A549 (cell line): ENCODE results near the gene ZC3H4. TPM values are rescaled to one million over a fixed set of nuclear protein-coding genes. Genes with fewer than 3 reads are reported as not detected.
"Not testable (repeated sequence)": the region's sequence is repeated elsewhere in the genome, so short reads cannot be mapped to it uniquely, and the experiment has no call there.

ENCODE experiments used
- ATAC-seq, 2 experiments: fragments of 200-7000 bp in 1 of 2; fragments of >200 bp in 1 of 2; cut with Nextera tagmentation in 1 of 2; cut with Tn5 transposase in 1 of 2; 3 replicates each; pipeline versions ENCODE4 v1.8.0 to v1.9.1; 2018 to 2020; ENCODE audit warnings: mild to moderate bottlenecking in 1 of 2, moderate library complexity in 1 of 2
- CTCF ChIA-PET: fragments of 300-600 bp; sonication (Branson Sonifier 250); formaldehyde crosslinking; extraction: SDS; loops from one replicate; lab custom pipeline; 2021; ENCODE audit warnings: antibody characterized with exemption, inconsistent platforms; lab: Yijun Ruan, JAX
- POLR2A ChIA-PET: fragments of 350-600 bp; formaldehyde crosslinking; extraction: SDS; loops from one replicate; lab custom pipeline; 2021; ENCODE audit warnings: antibody characterized with exemption, inconsistent platforms; lab: Yijun Ruan, JAX
- DNase-seq, 2 experiments: peaks; one replicate each; pipeline versions ENCODE4 v3.0.0 to v3.0.0-alpha.2; 2011 to 2016; ENCODE audit warnings: low read depth in 1 of 2, low spot score in 1 of 2
- FAIRE-seq: peaks from 2 replicates; lab custom pipeline; 2011; peaks lifted over from hg19 to GRCh38; lab: Jason Lieb, UNC
- H3K27ac ChIP-seq, 2 experiments: fragments of >200 bp; sonication (Bioruptor Twin); formaldehyde crosslinking; 3 replicates each; pipeline ENCODE4 v1.5.1; 2016 to 2017
- H3K4me1 ChIP-seq: fragments of >200 bp; sonication (Bioruptor Twin); formaldehyde crosslinking; 3 replicates; pipeline ENCODE4 v1.6.1; 2016
- H3K4me2 ChIP-seq: fragments of >200 bp; sonication (Bioruptor Twin); formaldehyde crosslinking; 3 replicates; pipeline ENCODE4 v1.6.1; 2016
- H3K4me3 ChIP-seq: fragments of >200 bp; sonication (Bioruptor Twin); formaldehyde crosslinking; 3 replicates; pipeline ENCODE4 v1.5.1; 2016
- H3K9me3 ChIP-seq: fragments of >200 bp; sonication (Bioruptor Twin); formaldehyde crosslinking; 3 replicates; pipeline ENCODE4 v1.6.1; 2016
- BHLHE40 ChIP-seq: IDR thresholded peaks from 2 replicates; pipeline ENCODE4 v1.6.1; 2012; ENCODE audit warnings: low read depth, low read length, inconsistent platforms
- CBX2 ChIP-seq: fragments of 200-600 bp; sonication (generic); IDR thresholded peaks from 2 replicates; pipeline ENCODE4 v1.6.1; 2016; ENCODE audit warnings: low read depth, mild to moderate bottlenecking, borderline replicate concordance
- CEBPB ChIP-seq, 2 experiments: fragments of >200 bp in 1 of 2; sonication (Bioruptor Twin) in 1 of 2; formaldehyde crosslinking in 1 of 2; IDR thresholded peaks; 2 replicates each; pipeline ENCODE4 v1.6.1; 2012 to 2016
- CHD4 ChIP-seq: fragments of 200-600 bp; sonication (generic); IDR thresholded peaks from 2 replicates; pipeline ENCODE4 v1.6.1; 2016; ENCODE audit warnings: antibody characterized with exemption, mild to moderate bottlenecking, borderline replicate concordance
- EHMT2 ChIP-seq: fragments of 200-600 bp; sonication (generic); IDR thresholded peaks from 2 replicates; pipeline ENCODE4 v1.6.1; 2016; ENCODE audit warnings: antibody characterized with exemption, low read depth, mild to moderate bottlenecking, moderate library complexity
- ESRRA ChIP-seq: fragments of 150-350 bp; IDR thresholded peaks from 2 replicates; pipeline ENCODE4 v1.6.1; 2014; ENCODE audit warnings: mild to moderate bottlenecking, low read length, borderline replicate concordance
- GATA3 ChIP-seq: IDR thresholded peaks from 2 replicates; pipeline ENCODE4 v1.6.1; 2012; ENCODE audit warnings: borderline replicate concordance
- HDAC2 ChIP-seq: fragments of 200-600 bp; sonication (generic); IDR thresholded peaks from 2 replicates; pipeline ENCODE4 v1.6.1; 2016
- HEYL ChIP-seq: fragments of 250-450 bp; sonication (Bioruptor Pico); IDR thresholded peaks from 2 replicates; pipeline ENCODE4 v1.8.0; 2021; ENCODE audit warnings: mild to moderate bottlenecking, moderate library complexity
- JUN ChIP-seq, 2 experiments: fragments of >200 bp; sonication (Bioruptor Twin); formaldehyde crosslinking; IDR thresholded peaks; 2 replicates in 1 of 2; 3 replicates in 1 of 2; pipeline ENCODE4 v1.6.1; 2016 to 2017
- JUNB ChIP-seq: fragments of >200 bp; sonication (Bioruptor Twin); formaldehyde crosslinking; IDR thresholded peaks from 2 replicates; pipeline ENCODE4 v1.6.1; 2016
- KDM5A ChIP-seq: fragments of 200-600 bp; sonication (generic); IDR thresholded peaks from 2 replicates; pipeline ENCODE4 v1.6.1; 2016; ENCODE audit warnings: antibody characterized with exemption, mild to moderate bottlenecking
- MAFK ChIP-seq: fragments of 450-650 bp; IDR thresholded peaks from 2 replicates; pipeline ENCODE4 v1.6.1; 2014; ENCODE audit not compliant: partially characterized antibody
- MAZ ChIP-seq: fragments of 150-350 bp; IDR thresholded peaks from 2 replicates; pipeline ENCODE4 v1.6.1; 2014; ENCODE audit warnings: antibody characterized with exemption, low read depth, low read length, borderline replicate concordance
- NFE2L2 ChIP-seq: fragments of 150-350 bp; conservative IDR thresholded peaks from 2 replicates; pipeline ENCODE4 v1.6.1; 2014; ENCODE audit warnings: low read length
- NR3C1 ChIP-seq: fragments of >200 bp; sonication (Bioruptor Twin); formaldehyde crosslinking; IDR thresholded peaks from 3 replicates; pipeline ENCODE4 v1.6.1; 2017
- POLR2A ChIP-seq: IDR thresholded peaks from 2 replicates; pipeline ENCODE4 v1.6.1; 2012; ENCODE audit warnings: mild to moderate bottlenecking, low read length
- RAD21 ChIP-seq, 2 experiments: fragments of >200 bp in 1 of 2; sonication (Bioruptor Twin) in 1 of 2; formaldehyde crosslinking in 1 of 2; IDR thresholded peaks in 1 of 2; conservative IDR thresholded peaks in 1 of 2; 2 replicates in 1 of 2; 3 replicates in 1 of 2; pipeline ENCODE4 v1.6.1; 2012 to 2018; ENCODE audit warnings: inconsistent platforms in 1 of 2
- RARB ChIP-seq: fragments of 250-450 bp; sonication (Bioruptor Pico); IDR thresholded peaks from 2 replicates; pipeline ENCODE4 v1.8.0; 2021; ENCODE audit warnings: mild to moderate bottlenecking, moderate library complexity
- RCOR1 ChIP-seq: fragments of 150-350 bp; IDR thresholded peaks from 2 replicates; pipeline ENCODE4 v1.6.1; 2014; ENCODE audit warnings: antibody characterized with exemption, low read length, low read depth
- RFX5 ChIP-seq: fragments of 450-650 bp; IDR thresholded peaks from 2 replicates; pipeline ENCODE4 v1.7.1; 2014; ENCODE audit warnings: antibody characterized with exemption, mild to moderate bottlenecking, moderate library complexity
- TP53 ChIP-seq: fragments of 250-450 bp; sonication (Bioruptor Pico); IDR thresholded peaks from 2 replicates; pipeline ENCODE4 v1.5.0; 2021; ENCODE audit warnings: mild to moderate bottlenecking, moderate library complexity
- WGBS: methylation state at CpG from one replicate; pipeline ENCODE4 v1.1.6; 2017; ENCODE audit errors: missing lambda C conversion rate; 5-methylcytosine and 5-hydroxymethylcytosine counted together
- polyA plus RNA-seq, 4 experiments: library from polyadenylated mRNA; depleted of rRNA in 3 of 4; stranded (reverse); fragments of >200 nt; fragmentation: RNase III in 1 of 4; extraction: RNeasy Plus Mini Kit Qiagen cat#74134 plus additional on column Dnase treatment in 1 of 4; gene quantifications; 2 replicates in 3 of 4; 3 replicates in 1 of 4; pipeline ENCODE4 v1.2.3, GENCODE V29; 2011 to 2017
- TF ChIP-seq, protein P1 (sequence below): IDR thresholded peaks from 2 replicates; pipeline ENCODE4 v1.6.1; 2012
- TF ChIP-seq, protein P2 (sequence below): fragments of 450-650 bp; IDR thresholded peaks from 2 replicates; pipeline ENCODE4 v1.6.1; 2014; ENCODE audit warnings: antibody characterized with exemption
- TF ChIP-seq, protein P3 (sequence below): IDR thresholded peaks from 2 replicates; pipeline ENCODE4 v1.6.1; 2012; ENCODE audit warnings: low read depth, borderline replicate concordance
- TF ChIP-seq, protein P4 (sequence below): fragments of 250-450 bp; sonication (Bioruptor Pico); IDR thresholded peaks from 2 replicates; pipeline ENCODE4 v1.5.0; 2021; ENCODE audit warnings: mild to moderate bottlenecking, moderate library complexity, borderline replicate concordance
- TF ChIP-seq, protein P5 (sequence below): IDR thresholded peaks from 2 replicates; pipeline ENCODE4 v1.6.1; 2012

The ZC3H4 gene
- polyA plus RNA-seq, 2 of the 4 experiments (the other 2 are of a cell fraction), result 7.7 to 33.4 TPM

DNA sequence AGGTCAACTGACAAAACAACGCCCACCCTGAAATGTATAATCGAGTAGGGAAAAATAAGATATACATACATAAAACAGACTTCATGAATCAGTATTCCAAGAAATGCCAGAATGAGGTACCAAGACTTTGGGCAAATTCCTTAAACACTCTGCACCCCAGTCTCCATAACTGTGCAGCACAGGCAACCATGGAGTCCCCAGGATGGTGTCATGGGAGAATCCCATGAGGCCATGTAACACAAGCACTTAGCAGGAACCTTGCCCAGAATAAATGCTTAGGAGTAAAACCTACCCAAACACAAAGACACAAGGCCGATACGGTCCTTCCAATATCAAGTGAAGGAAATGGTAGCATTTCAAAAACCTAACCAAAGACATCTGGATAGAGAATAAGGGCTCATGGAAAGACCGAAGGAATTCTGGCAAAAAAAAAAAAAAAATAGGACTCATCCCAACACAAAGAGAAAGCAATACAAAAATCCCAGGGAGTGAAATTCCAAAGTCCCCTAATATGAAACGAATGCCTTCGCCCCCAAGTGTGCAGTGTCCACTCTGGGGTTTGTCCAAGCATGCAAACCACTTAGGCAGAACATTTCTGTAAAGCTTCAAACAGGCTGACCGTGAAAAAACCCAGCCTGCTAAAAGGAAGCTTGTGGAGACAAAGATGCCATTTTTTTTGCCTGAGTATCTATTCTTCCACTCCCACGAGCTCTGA, 11.1 kb downstream of the ZC3H4 start:
- 92% methylated on average over 9 of the region's 9 CpGs for WGBS
- ChIA-PET CTCF (interaction anchor here (0.7 to 1.8 kb wide), 8 partner anchors 11 to 142 kb away, joined by 3 to 8 read pairs (median 4); partner anchors contain the start of genes SAE1 and ZC3H4), POLR2A (interaction anchor here (0.8 to 1.2 kb wide), 2 partner anchors 11 to 19 kb away, joined by 4 to 6 read pairs; partner anchors contain the start of gene ZC3H4)
- no peak for FAIRE-seq
- Histone ChIP-seq H3K4me3 (no peak overlapping the region), H3K27ac (no peak overlapping the region), H3K4me1 (peaks cover 11% of the 10 kb centered on the region), H3K4me2 (no peak overlapping the region), H3K9me3 (no peaks in the 10 kb centered on the region)
- no peak for ATAC-seq
- no peak for TF ChIP-seq MAZ
- no peak for TF ChIP-seq RARB (CRISPR knock-in tag)
- TF ChIP-seq BHLHE40, result no peak
- TF ChIP-seq, protein P1, sequence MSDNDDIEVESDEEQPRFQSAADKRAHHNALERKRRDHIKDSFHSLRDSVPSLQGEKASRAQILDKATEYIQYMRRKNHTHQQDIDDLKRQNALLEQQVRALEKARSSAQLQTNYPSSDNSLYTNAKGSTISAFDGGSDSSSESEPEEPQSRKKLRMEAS, result no peak
- TF ChIP-seq CHD4, result no peak
- no peak for TF ChIP-seq EHMT2
- no peak for TF ChIP-seq HDAC2
- TF ChIP-seq JUN (IDR thresholded peaks at IDR 0.05), result no peak
- no peak for TF ChIP-seq ESRRA
- no peak for TF ChIP-seq RCOR1
- TF ChIP-seq, protein P2, sequence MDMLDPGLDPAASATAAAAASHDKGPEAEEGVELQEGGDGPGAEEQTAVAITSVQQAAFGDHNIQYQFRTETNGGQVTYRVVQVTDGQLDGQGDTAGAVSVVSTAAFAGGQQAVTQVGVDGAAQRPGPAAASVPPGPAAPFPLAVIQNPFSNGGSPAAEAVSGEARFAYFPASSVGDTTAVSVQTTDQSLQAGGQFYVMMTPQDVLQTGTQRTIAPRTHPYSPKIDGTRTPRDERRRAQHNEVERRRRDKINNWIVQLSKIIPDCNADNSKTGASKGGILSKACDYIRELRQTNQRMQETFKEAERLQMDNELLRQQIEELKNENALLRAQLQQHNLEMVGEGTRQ, result no peak
- no peak for TF ChIP-seq RAD21 (conservative IDR thresholded peaks at IDR 0.05 in 1 of 2, IDR thresholded peaks at IDR 0.05 in 1 of 2)
- TF ChIP-seq, protein P3, sequence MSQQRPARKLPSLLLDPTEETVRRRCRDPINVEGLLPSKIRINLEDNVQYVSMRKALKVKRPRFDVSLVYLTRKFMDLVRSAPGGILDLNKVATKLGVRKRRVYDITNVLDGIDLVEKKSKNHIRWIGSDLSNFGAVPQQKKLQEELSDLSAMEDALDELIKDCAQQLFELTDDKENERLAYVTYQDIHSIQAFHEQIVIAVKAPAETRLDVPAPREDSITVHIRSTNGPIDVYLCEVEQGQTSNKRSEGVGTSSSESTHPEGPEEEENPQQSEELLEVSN, result no peak
- no peak for TF ChIP-seq NFE2L2
- TF ChIP-seq NR3C1, result no peak
- no peak for TF ChIP-seq RFX5
- TF ChIP-seq, protein P4, sequence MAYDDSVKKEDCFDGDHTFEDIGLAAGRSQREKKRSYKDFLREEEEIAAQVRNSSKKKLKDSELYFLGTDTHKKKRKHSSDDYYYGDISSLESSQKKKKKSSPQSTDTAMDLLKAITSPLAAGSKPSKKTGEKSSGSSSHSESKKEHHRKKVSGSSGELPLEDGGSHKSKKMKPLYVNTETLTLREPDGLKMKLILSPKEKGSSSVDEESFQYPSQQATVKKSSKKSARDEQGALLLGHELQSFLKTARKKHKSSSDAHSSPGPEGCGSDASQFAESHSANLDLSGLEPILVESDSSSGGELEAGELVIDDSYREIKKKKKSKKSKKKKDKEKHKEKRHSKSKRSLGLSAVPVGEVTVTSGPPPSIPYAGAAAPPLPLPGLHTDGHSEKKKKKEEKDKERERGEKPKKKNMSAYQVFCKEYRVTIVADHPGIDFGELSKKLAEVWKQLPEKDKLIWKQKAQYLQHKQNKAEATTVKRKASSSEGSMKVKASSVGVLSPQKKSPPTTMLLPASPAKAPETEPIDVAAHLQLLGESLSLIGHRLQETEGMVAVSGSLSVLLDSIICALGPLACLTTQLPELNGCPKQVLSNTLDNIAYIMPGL (CRISPR knock-in tag), result no peak
- TF ChIP-seq KDM5A, result no peak
- no peak for DNase-seq

DNA sequence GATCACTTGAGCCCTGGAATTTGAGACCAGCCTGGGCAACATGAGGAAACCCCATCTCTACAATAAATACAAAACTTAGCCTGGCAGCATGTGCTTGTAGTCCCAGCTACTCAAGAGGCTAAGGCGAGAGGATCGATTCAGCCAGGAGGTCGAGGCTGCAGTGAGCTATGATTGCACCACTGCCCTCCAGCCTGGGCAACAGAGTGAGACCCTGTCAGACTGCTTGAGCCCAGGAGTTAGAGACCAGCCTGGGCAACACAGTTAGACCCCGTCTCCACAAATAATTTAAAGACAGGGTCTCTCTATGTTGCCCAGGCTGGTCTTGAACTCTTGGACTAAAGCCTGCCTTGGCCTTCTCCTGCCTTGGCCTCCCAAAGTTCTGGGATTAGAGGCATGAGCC, 12.5 kb downstream of the ZC3H4 start:
- FAIRE-seq, DNase-seq, POLR2A ChIA-PET, H3K27ac ChIP-seq, H3K4me2 ChIP-seq, H3K4me3 ChIP-seq, ATAC-seq, H3K9me3 ChIP-seq: not testable (repeated sequence)
- CTCF ChIA-PET, result interaction anchor here (0.6 to 1.3 kb wide), 6 partner anchors 11 to 559 kb away, joined by 3 to 4 read pairs (median 3); partner anchors contain the start of genes SAE1 and ZC3H4
- WGBS, result 87% methylated on average over 4 of the region's 4 CpGs
- peaks cover 13% of the 10 kb centered on the region for H3K4me1 ChIP-seq

DNA sequence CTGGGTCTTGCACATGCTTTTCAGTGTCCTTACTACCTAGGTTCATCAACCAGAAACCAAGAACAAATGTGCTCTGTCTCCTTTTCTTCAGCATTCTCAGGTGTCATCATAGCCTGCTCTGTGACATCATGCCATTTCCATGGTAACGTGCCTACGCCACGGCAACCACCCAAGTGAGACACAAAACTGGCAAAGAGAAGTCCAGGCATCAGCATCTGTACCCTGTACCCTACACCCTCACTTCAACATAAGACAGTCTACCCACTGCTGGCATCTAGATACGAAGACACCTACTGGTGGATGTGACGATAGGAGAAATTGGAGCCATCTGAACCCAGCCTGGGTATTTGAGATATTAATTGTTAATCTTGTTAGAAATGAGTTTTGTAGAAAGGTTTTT, 13.3 kb downstream of the ZC3H4 start:
- Histone ChIP-seq H3K27ac (no peak overlapping the region), H3K4me2 (no peak overlapping the region), H3K4me3 (no peak overlapping the region), H3K9me3 (no peaks in the 10 kb centered on the region), H3K4me1 (peaks cover 21% of the 10 kb centered on the region)
- DNase-seq (peak in 1 of 2 experiments; percentile 55), ATAC-seq (peak; percentile 35 to 47; a peak in 3 of 6 replicates), FAIRE-seq (no peak)
- 97% methylated on average over 5 of the region's 5 CpGs for WGBS
- POLR2A ChIA-PET, result no interaction called here
- CTCF ChIA-PET, result interaction anchor here (1.0 to 2.8 kb wide), 2 partner anchors 16 to 87 kb away, joined by 4 to 7 read pairs; no protein-coding TSS in a partner anchor
- TF ChIP-seq JUNB, result no peak
- no peak for TF ChIP-seq CBX2
- no peak for TF ChIP-seq BHLHE40
- TF ChIP-seq, protein P1, result no peak
- TF ChIP-seq, protein P5, sequence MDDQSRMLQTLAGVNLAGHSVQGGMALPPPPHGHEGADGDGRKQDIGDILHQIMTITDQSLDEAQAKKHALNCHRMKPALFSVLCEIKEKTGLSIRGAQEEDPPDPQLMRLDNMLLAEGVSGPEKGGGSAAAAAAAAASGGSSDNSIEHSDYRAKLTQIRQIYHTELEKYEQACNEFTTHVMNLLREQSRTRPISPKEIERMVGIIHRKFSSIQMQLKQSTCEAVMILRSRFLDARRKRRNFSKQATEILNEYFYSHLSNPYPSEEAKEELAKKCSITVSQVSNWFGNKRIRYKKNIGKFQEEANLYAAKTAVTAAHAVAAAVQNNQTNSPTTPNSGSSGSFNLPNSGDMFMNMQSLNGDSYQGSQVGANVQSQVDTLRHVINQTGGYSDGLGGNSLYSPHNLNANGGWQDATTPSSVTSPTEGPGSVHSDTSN, result no peak
- no peak for TF ChIP-seq RFX5
- no peak for TF ChIP-seq TP53 (CRISPR knock-in tag)
- no peak for TF ChIP-seq CHD4
- TF ChIP-seq POLR2A, result no peak
- TF ChIP-seq, protein P4 (CRISPR knock-in tag), result no peak
- no peak for TF ChIP-seq GATA3
- TF ChIP-seq HEYL (CRISPR knock-in tag), result no peak
- no peak for TF ChIP-seq CEBPB (IDR thresholded peaks at IDR 0.05)
- no peak for TF ChIP-seq KDM5A
- no peak for TF ChIP-seq MAFK
